Tibial nerve (tissue), 3 donors: ENCODE results near the gene DGKD.

ENCODE experiments used
- POLR2A ChIP-seq, 2 donors: fragments of 450-650 bp; IDR thresholded peaks; one replicate each; pipeline ENCODE4 v1.6.1; 2017; ENCODE audit warnings: antibody characterized with exemption in 2 of 2, mild to moderate bottlenecking in 2 of 2, moderate library complexity in 2 of 2
- TF ChIP-seq, protein P1 (sequence below), 5 experiments: fragments of 200-600 bp in 3 of 5; fragments of 450-650 bp in 2 of 5; sonication (generic) in 3 of 5; IDR thresholded peaks; one replicate each; pipeline ENCODE4 v1.5.1; 2016 to 2019; ENCODE audit warnings: antibody characterized with exemption in 5 of 5, mild to moderate bottlenecking in 3 of 5, moderate library complexity in 2 of 5

DNA sequence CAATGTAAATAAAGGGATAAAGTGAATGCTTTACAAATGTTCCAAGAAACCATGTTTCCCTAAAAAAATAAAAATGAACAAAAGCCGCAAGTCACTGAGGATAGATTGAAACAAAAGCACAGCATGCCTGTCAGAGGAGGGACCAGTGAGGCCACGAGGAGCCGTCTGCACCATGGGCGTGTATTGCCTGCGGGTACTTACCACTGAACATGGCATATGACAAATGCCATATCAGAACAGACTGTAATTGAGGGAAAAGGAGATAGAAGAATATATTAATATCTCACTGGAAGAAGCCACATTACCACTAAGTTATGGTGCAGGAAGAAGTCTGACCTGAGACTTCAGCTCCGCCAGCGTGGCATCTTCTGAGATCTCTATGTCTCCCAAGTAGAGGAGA, 136.5 kb downstream of the DGKD start:
- TF ChIP-seq, protein P1, sequence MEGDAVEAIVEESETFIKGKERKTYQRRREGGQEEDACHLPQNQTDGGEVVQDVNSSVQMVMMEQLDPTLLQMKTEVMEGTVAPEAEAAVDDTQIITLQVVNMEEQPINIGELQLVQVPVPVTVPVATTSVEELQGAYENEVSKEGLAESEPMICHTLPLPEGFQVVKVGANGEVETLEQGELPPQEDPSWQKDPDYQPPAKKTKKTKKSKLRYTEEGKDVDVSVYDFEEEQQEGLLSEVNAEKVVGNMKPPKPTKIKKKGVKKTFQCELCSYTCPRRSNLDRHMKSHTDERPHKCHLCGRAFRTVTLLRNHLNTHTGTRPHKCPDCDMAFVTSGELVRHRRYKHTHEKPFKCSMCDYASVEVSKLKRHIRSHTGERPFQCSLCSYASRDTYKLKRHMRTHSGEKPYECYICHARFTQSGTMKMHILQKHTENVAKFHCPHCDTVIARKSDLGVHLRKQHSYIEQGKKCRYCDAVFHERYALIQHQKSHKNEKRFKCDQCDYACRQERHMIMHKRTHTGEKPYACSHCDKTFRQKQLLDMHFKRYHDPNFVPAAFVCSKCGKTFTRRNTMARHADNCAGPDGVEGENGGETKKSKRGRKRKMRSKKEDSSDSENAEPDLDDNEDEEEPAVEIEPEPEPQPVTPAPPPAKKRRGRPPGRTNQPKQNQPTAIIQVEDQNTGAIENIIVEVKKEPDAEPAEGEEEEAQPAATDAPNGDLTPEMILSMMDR (IDR thresholded peaks at IDR 0.05), result no peak
- no peak for TF ChIP-seq POLR2A (IDR thresholded peaks at IDR 0.05)
